GM21825 (cell line): Measurements from ENCODE around the gene USP34.
"Not testable (repeated sequence)": the region's sequence is repeated elsewhere in the genome, so short reads cannot be mapped to it uniquely, and the experiment has no call there.

Experiments used
- ATAC-seq: cut with Tn5 transposase; IDR thresholded peaks from one replicate; pipeline ENCODE4 v1.9.1; 2021; ENCODE audit warnings: mild to moderate bottlenecking, moderate library complexity; ENCODE audit not compliant: unreplicated experiment

Gene USP34

GRCh38 chr2:61432990-61433389, 37.9 kb downstream of the USP34 start:
- ATAC-seq = no peak

- ATAC-seq = no peak
Measured at GRCh38 chr2:61431345-61431744, 39.5 kb downstream of the USP34 start.

GRCh38 chr2:61426267-61426897, 44.5 kb downstream of the USP34 start:
- peak; percentile 65 for ATAC-seq

GRCh38 chr2:61425605-61426155, 45.2 kb downstream of the USP34 start:
- ATAC-seq = peak; percentile 16

- no peak for ATAC-seq
Measured at GRCh38 chr2:61423714-61424113, 47.2 kb downstream of the USP34 start.

- ATAC-seq = no peak
Measured at GRCh38 chr2:61421611-61422010, 49.3 kb downstream of the USP34 start.

- ATAC-seq = no peak
Measured at GRCh38 chr2:61420991-61421544, 49.8 kb downstream of the USP34 start.

GRCh38 chr2:61419570-61419969, 51.3 kb downstream of the USP34 start:
- no peak for ATAC-seq

GRCh38 chr2:61419129-61419528, 51.8 kb downstream of the USP34 start:
- ATAC-seq = no peak

GRCh38 chr2:61416871-61417645, 53.8 kb downstream of the USP34 start:
- ATAC-seq = no peak

- no peak for ATAC-seq
Measured at GRCh38 chr2:61415265-61415664, 55.6 kb downstream of the USP34 start.

- ATAC-seq = no peak
Measured at GRCh38 chr2:61414674-61415073, 56.2 kb downstream of the USP34 start.

- no peak for ATAC-seq
Measured at GRCh38 chr2:61411109-61411508, 59.8 kb downstream of the USP34 start.

GRCh38 chr2:61410185-61410584, 60.7 kb downstream of the USP34 start:
- no peak for ATAC-seq

GRCh38 chr2:61405813-61406212, 65.1 kb downstream of the USP34 start:
- no peak for ATAC-seq

GRCh38 chr2:61404438-61404837, 66.4 kb downstream of the USP34 start:
- no peak for ATAC-seq

GRCh38 chr2:61398413-61398812, 72.5 kb downstream of the USP34 start:
- ATAC-seq = no peak

GRCh38 chr2:61396005-61396404, 74.9 kb downstream of the USP34 start:
- no peak for ATAC-seq

- ATAC-seq = not testable (repeated sequence)
Measured at GRCh38 chr2:61387588-61387987, 83.3 kb downstream of the USP34 start.

GRCh38 chr2:61380882-61381197, 90.0 kb downstream of the USP34 start:
- not testable (repeated sequence) for ATAC-seq

- ATAC-seq = no peak
Measured at GRCh38 chr2:61380056-61380881, 90.6 kb downstream of the USP34 start.
